Hepatocyte (in vitro differentiated cells): Measurements from ENCODE around the gene PCGF1. TPM values are rescaled to one million over a fixed set of nuclear protein-coding genes. Genes with fewer than 3 reads are reported as not detected.

Experiments used
- DNase-seq: peaks from one replicate; pipeline ENCODE4 v3.0.0-alpha.2; 2016; ENCODE audit warnings: low spot score
- H2AFZ ChIP-seq: fragments of 200-600 bp; sonication (generic); 2 replicates; pipeline ENCODE4 v1.6.0; 2016; ENCODE audit warnings: antibody characterized with exemption, mild to moderate bottlenecking
- H3K27ac ChIP-seq: fragments of 200-600 bp; sonication (generic); 2 replicates; pipeline ENCODE4 v1.5.1; 2016; ENCODE audit warnings: mild to moderate bottlenecking
- H3K27me3 ChIP-seq: fragments of 200-600 bp; sonication (generic); 2 replicates; pipeline ENCODE4 v1.6.1; 2016
- H3K36me3 ChIP-seq: fragments of 200-600 bp; sonication (generic); replicated peaks from 2 replicates; pipeline ENCODE4 v1.5.1; 2016; ENCODE audit warnings: low read depth; ENCODE audit not compliant: insufficient read depth
- H3K4me1 ChIP-seq: fragments of 200-600 bp; sonication (generic); 2 replicates; pipeline ENCODE4 v1.5.1; 2016; ENCODE audit warnings: mild to moderate bottlenecking, moderate library complexity; ENCODE audit not compliant: insufficient read depth
- H3K4me2 ChIP-seq: fragments of 200-600 bp; sonication (generic); 2 replicates; pipeline ENCODE4 v1.6.0; 2016
- H3K4me3 ChIP-seq: fragments of 200-600 bp; sonication (generic); 2 replicates; pipeline ENCODE4 v1.5.1; 2016; ENCODE audit warnings: mild to moderate bottlenecking
- H3K79me2 ChIP-seq: fragments of 200-600 bp; sonication (generic); 2 replicates; pipeline ENCODE4 v1.6.0; 2017; ENCODE audit warnings: mild to moderate bottlenecking
- H3K9me2 ChIP-seq: fragments of 200-600 bp; sonication (generic); replicated peaks from 2 replicates; pipeline ENCODE4 v1.6.0; 2017; ENCODE audit warnings: mild to moderate bottlenecking; ENCODE audit not compliant: insufficient read depth
- H3K9me3 ChIP-seq: fragments of 200-600 bp; sonication (generic); 2 replicates; pipeline ENCODE4 v1.5.1; 2016; ENCODE audit warnings: low read depth, mild to moderate bottlenecking
- H4K20me1 ChIP-seq: fragments of 200-600 bp; sonication (generic); 2 replicates; pipeline ENCODE4 v1.6.0; 2016; ENCODE audit warnings: mild to moderate bottlenecking; ENCODE audit not compliant: insufficient read depth, poor library complexity, severe bottlenecking
- EZH2 ChIP-seq: fragments of 200-600 bp; sonication (generic); IDR thresholded peaks from 2 replicates; pipeline ENCODE4 v1.6.1; 2016; ENCODE audit warnings: antibody characterized with exemption, mild to moderate bottlenecking, borderline replicate concordance
- EZH2phosphoT487 ChIP-seq: fragments of 200-600 bp; sonication (generic); IDR thresholded peaks from one replicate; pipeline ENCODE4 v1.6.1; 2018; ENCODE audit warnings: antibody characterized with exemption, mild to moderate bottlenecking, low read depth, moderate library complexity; ENCODE audit not compliant: unreplicated experiment, severe bottlenecking
- WGBS: methylation state at CpG from one replicate; pipeline ENCODE4 v1.1.6; 2016; ENCODE audit warnings: low lambda C conversion rate; ENCODE audit errors: missing lambda C conversion rate; 5-methylcytosine and 5-hydroxymethylcytosine counted together
- polyA plus RNA-seq: library from polyadenylated mRNA; unstranded; fragments of >200 nt; fragmentation: Nextera tagmentation; extraction: Ambion mirVana; gene quantifications from 2 replicates; pipeline ENCODE4 v1.2.1, GENCODE V29; 2016
- total RNA-seq: library from RNA; depleted of rRNA; stranded (reverse); fragments of >200 nt; gene quantifications from 2 replicates; pipeline ENCODE4 v1.2.3, GENCODE V29; 2014
- TF ChIP-seq, protein P1 (sequence below): fragments of 200-600 bp; sonication (generic); IDR thresholded peaks from 2 replicates; pipeline ENCODE4 v1.5.1; 2016; ENCODE audit warnings: antibody characterized with exemption, mild to moderate bottlenecking; ENCODE audit not compliant: poor library complexity

Gene PCGF1
- total and polyA plus RNA-seq, 2 experiments from 2014 or later, result 10.6 to 30.2 TPM

DNA sequence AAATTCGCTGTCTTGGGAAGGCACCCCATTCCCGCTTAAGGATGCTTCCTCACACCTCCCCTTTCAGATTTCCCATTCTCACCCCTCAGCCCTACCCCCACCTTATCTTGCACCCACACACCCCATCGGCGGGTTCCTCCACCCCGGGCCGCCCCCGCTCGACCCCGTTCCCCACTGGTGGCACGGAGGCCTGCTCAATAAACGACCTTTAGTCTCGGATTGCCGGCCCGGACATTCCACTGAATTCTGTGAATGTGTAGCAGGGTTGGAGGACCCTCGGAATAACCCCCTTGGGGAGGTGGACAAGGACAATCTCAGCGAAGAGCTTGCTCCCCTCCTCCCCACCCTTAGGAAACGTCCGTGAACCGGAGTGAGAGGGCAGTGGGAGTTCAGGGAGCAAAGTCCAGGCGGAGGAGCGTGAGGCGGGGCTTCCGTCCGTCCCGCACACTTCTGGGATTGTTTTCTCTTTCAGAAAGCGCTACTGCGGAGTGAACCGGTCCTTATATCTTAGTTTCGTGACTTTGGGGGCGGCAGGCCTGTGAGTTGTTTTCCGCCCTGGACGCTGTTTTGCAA is 5.3 kb downstream of the PCGF1 start:
- H4K20me1 ChIP-seq, result no peaks in the 10 kb centered on the region
- 17% methylated on average over 31 of the region's 32 CpGs for WGBS
- peak; percentile 75 for DNase-seq
- H3K27ac ChIP-seq, result peak overlapping the region; percentile 99
- H2AFZ ChIP-seq, result peak overlapping the region; percentile 80
- no peaks in the 10 kb centered on the region for H3K9me3 ChIP-seq
- peak overlapping the region; percentile 92 for H3K4me2 ChIP-seq
- H3K4me1 ChIP-seq, result peaks cover 64% of the 10 kb centered on the region
- H3K79me2 ChIP-seq, result peaks cover 40% of the 10 kb centered on the region
- no peaks in the 10 kb centered on the region for H3K36me3 ChIP-seq
- H3K27me3 ChIP-seq, result peaks cover 41% of the 10 kb centered on the region
- peak; percentile 15 for TF ChIP-seq EZH2
- TF ChIP-seq, protein P1, sequence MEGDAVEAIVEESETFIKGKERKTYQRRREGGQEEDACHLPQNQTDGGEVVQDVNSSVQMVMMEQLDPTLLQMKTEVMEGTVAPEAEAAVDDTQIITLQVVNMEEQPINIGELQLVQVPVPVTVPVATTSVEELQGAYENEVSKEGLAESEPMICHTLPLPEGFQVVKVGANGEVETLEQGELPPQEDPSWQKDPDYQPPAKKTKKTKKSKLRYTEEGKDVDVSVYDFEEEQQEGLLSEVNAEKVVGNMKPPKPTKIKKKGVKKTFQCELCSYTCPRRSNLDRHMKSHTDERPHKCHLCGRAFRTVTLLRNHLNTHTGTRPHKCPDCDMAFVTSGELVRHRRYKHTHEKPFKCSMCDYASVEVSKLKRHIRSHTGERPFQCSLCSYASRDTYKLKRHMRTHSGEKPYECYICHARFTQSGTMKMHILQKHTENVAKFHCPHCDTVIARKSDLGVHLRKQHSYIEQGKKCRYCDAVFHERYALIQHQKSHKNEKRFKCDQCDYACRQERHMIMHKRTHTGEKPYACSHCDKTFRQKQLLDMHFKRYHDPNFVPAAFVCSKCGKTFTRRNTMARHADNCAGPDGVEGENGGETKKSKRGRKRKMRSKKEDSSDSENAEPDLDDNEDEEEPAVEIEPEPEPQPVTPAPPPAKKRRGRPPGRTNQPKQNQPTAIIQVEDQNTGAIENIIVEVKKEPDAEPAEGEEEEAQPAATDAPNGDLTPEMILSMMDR, result no peak
- TF ChIP-seq EZH2phosphoT487, result no peak
- peak overlapping the region; percentile 40 for H3K4me3 ChIP-seq
- no peaks in the 10 kb centered on the region for H3K9me2 ChIP-seq

DNA sequence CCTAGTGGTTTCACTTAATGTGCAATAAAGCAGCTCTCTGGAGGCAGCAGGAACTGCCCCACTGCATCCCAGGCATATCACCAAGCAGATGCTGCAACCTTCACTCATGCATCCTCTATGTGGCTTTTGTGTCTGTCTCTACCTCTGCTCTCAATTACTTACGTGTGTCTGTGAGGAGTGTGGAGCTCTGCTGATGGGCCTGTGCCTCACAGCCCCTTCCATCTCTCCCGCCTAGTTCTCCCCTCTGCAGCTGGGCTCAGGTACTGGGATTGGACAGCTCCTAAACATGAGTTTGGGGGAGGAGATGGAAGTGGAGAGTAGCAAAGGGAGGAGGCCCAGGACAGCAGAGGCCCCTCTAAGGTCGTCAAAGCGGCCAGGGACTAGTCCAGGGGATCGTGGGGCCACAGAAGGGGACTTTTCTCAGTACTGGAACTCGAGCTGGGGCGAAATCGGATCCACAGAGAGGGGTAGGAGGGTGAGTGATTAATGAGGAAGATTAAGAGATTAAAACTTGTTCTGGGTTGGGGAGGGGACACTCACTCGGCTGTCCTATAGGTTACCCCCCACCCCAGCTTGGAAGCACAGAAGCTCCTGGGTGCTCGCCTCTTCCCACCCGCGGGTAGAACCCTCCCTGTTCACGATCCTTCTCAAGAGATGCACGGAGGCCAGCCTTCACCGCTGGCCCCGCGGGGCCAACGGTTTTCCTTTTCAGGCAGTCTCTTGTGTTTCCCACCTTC is 6.0 kb downstream of the PCGF1 start:
- peaks cover 35% of the 10 kb centered on the region for H3K79me2 ChIP-seq
- H2AFZ ChIP-seq, result no peak overlapping the region
- H3K4me3 ChIP-seq, result peak overlapping the region; percentile 6
- peak overlapping the region; percentile 92 for H3K4me2 ChIP-seq
- H4K20me1 ChIP-seq, result no peaks in the 10 kb centered on the region
- no peaks in the 10 kb centered on the region for H3K9me2 ChIP-seq
- H3K9me3 ChIP-seq, result no peaks in the 10 kb centered on the region
- peaks cover 49% of the 10 kb centered on the region for H3K27me3 ChIP-seq
- peaks cover 61% of the 10 kb centered on the region for H3K4me1 ChIP-seq
- no peaks in the 10 kb centered on the region for H3K36me3 ChIP-seq
- 51% methylated on average over 18 of the region's 18 CpGs for WGBS
- TF ChIP-seq, protein P1, result no peak
- no peak for TF ChIP-seq EZH2phosphoT487
- TF ChIP-seq EZH2, result no peak
- peak overlapping the region; percentile 99 for H3K27ac ChIP-seq
- DNase-seq, result no peak

DNA sequence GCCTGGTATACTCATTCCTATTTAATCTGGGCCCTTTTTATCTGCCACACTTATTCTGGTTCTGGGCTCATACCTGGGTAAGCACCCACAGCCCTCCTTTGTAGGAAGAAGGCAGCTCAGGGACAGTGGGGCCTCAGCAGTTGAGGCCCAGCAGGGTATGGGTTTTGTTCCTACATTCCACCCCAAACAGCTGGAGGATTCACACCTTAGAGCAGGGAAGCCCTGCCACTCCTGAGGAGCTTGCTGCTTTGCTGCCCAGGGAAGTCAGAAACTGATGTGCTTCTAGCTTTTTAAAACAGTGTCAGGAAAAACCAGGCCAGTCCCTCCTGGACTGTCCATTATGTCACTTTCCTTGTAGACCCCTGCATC is 6.9 kb downstream of the PCGF1 start:
- Histone ChIP-seq H3K9me3 (no peaks in the 10 kb centered on the region), H2AFZ (no peak overlapping the region), H4K20me1 (no peaks in the 10 kb centered on the region), H3K27me3 (peaks cover 50% of the 10 kb centered on the region), H3K27ac (no peak overlapping the region), H3K9me2 (no peaks in the 10 kb centered on the region), H3K79me2 (peaks cover 25% of the 10 kb centered on the region), H3K4me1 (peaks cover 52% of the 10 kb centered on the region), H3K4me2 (peak overlapping the region; percentile 98), H3K4me3 (no peak overlapping the region), H3K36me3 (no peaks in the 10 kb centered on the region)
- DNase-seq, result no peak
- TF ChIP-seq EZH2phosphoT487, result no peak
- TF ChIP-seq, protein P1, result no peak
- no peak for TF ChIP-seq EZH2
